Adrenal gland (tissue), 12 donors: Measurements from ENCODE around the gene BICRAL. TPM values are rescaled to one million over a fixed set of nuclear protein-coding genes. Genes with fewer than 3 reads are reported as not detected.

ENCODE experiments used
- DNase-seq, 7 donors: peaks; one replicate each; pipeline ENCODE4 v3.0.0-alpha.2; 2019 to 2020
- H3K27ac ChIP-seq, 5 donors: fragments of 200-600 bp; sonication (generic) in 4 of 5; 1 replicate in 3 of 5; 2 replicates in 2 of 5; pipeline versions ENCODE4 v1.5.1 to v1.8.0; 2016 to 2020; ENCODE audit warnings: mild to moderate bottlenecking in 1 of 5
- H3K27me3 ChIP-seq: fragments of 200-600 bp; 2 replicates; pipeline ENCODE4 v1.8.0; 2021
- H3K36me3 ChIP-seq, 2 donors: fragments of 200-600 bp; replicated peaks in 1 of 2; 1 replicate in 1 of 2; 2 replicates in 1 of 2; pipeline versions ENCODE4 v1.5.1 to v1.8.0; 2018 to 2022
- H3K4me1 ChIP-seq, 2 donors: fragments of 200-600 bp; replicated peaks in 1 of 2; 1 replicate in 1 of 2; 2 replicates in 1 of 2; pipeline versions ENCODE4 v1.5.1 to v1.8.0; 2018 to 2021
- H3K4me3 ChIP-seq, 4 donors: fragments of 200-600 bp; sonication (generic) in 3 of 4; one replicate each; pipeline ENCODE4 v1.5.1; 2016 to 2018
- H3K9me3 ChIP-seq, 3 donors: fragments of 200-600 bp; sonication (generic) in 1 of 3; replicated peaks in 1 of 3; 1 replicate in 2 of 3; 2 replicates in 1 of 3; pipeline versions ENCODE4 v1.5.1 to v1.8.0; 2016 to 2021
- POLR2A ChIP-seq, 2 donors: fragments of 450-650 bp; IDR thresholded peaks; one replicate each; pipeline ENCODE4 v1.6.1; 2017; ENCODE audit warnings: antibody characterized with exemption in 2 of 2, mild to moderate bottlenecking in 2 of 2, moderate library complexity in 1 of 2
- WGBS, 4 donors: extraction: QIAGEN DNeasy Blood & Tissue Kit in 2 of 4; methylation state at CpG; one replicate each; pipeline versions ENCODE4 v1.1.5 to v1.1.7; 2013 to 2017; 5-methylcytosine and 5-hydroxymethylcytosine counted together
- intact Hi-C, 2 donors: fragments of 100-400 bp; cut with DNase I; formaldehyde crosslinking; loops; one replicate each; pipeline versions ENCODE4 v1.14.1 to v1.15.0; 2022 to 2023
- polyA plus RNA-seq, 3 donors: library from polyadenylated mRNA; stranded (reverse); fragments of 200-250 nt in 2 of 3; fragments of 350-450 nt in 1 of 3; fragmentation: Illumina TruSeq in 1 of 3; extraction: RNeasy Lipid Tissue Mini Kit (QIAGEN cat#74804) in 1 of 3; gene quantifications; one replicate each; pipeline ENCODE4 v1.2.3, GENCODE V29; 2013 to 2014
- total RNA-seq, 9 donors: library from RNA; depleted of rRNA in 4 of 9; stranded (reverse); fragments of >200 nt in 4 of 9; fragments of 120-200 nt in 1 of 9; fragmentation: NEBNext Ultra II Directional in 1 of 9; extraction: Animal tissue kit (Norgen Biotek cat#: 25700) in 1 of 9; gene quantifications; one replicate each; pipeline versions ENCODE4 v1.1.0 to v1.2.4, GENCODE V29; 2013 to 2023
- TF ChIP-seq, protein P1 (sequence below), 6 experiments: fragments of 450-650 bp in 4 of 6; fragments of 200-600 bp in 2 of 6; sonication (generic) in 1 of 6; IDR thresholded peaks; 1 replicate in 5 of 6; 2 replicates in 1 of 6; pipeline versions ENCODE4 v1.5.1 to v1.8.0; 2016 to 2021; ENCODE audit warnings: antibody characterized with exemption in 6 of 6, mild to moderate bottlenecking in 2 of 6, moderate library complexity in 1 of 6
- donor health status: healthy with polysubstance abuse.
- donor health status: Bipolar disorder and iron deficiency.
- donor health status: DM: yes; HTN: yes; CAD: no.
- donor health status: DM: no; HTN: no; CAD: no.
- donor health status: DM: no; HTN: no; CAD: no.
- donor health status: DM: yes; HTN: yes; CAD: no.

Gene BICRAL
- total and polyA plus RNA-seq, 12 donors = 2.8 to 16.1 (median 9.0) TPM

DNA sequence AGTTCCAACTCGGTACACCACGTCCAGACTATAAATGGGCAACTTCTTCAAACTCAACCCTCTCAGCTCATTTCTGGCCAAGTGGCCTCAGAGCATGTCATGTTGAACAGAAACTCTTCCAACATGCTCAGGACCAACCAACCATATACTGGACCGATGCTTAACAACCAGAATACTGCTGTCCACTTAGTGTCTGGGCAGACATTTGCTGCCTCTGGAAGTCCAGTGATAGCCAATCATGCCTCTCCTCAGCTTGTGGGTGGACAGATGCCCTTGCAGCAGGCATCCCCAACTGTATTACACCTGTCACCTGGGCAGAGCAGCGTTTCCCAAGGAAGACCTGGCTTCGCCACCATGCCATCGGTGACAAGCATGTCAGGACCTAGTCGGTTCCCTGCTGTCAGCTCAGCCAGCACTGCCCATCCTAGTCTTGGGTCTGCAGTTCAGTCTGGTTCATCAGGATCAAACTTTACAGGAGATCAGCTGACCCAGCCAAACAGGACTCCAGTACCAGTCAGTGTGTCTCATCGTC, 47.8 kb downstream of the BICRAL start:
- 95 to 97% (median 96%) methylated on average over 7 to 8 of the region's 8 CpGs for WGBS, 4 donors
- H3K4me1 ChIP-seq = no peaks in the 10 kb centered on the region
- intact Hi-C loops = no loop called here
- no peak overlapping the region for H3K27ac ChIP-seq
- TF ChIP-seq POLR2A (IDR thresholded peaks at IDR 0.05) = no peak
- TF ChIP-seq, protein P1, sequence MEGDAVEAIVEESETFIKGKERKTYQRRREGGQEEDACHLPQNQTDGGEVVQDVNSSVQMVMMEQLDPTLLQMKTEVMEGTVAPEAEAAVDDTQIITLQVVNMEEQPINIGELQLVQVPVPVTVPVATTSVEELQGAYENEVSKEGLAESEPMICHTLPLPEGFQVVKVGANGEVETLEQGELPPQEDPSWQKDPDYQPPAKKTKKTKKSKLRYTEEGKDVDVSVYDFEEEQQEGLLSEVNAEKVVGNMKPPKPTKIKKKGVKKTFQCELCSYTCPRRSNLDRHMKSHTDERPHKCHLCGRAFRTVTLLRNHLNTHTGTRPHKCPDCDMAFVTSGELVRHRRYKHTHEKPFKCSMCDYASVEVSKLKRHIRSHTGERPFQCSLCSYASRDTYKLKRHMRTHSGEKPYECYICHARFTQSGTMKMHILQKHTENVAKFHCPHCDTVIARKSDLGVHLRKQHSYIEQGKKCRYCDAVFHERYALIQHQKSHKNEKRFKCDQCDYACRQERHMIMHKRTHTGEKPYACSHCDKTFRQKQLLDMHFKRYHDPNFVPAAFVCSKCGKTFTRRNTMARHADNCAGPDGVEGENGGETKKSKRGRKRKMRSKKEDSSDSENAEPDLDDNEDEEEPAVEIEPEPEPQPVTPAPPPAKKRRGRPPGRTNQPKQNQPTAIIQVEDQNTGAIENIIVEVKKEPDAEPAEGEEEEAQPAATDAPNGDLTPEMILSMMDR (IDR thresholded peaks at IDR 0.05) = no peak
- no peak for DNase-seq
- no peaks in the 10 kb centered on the region for H3K27me3 ChIP-seq
- no peaks in the 10 kb centered on the region for H3K9me3 ChIP-seq
- peaks cover 0 to 41% of the 10 kb centered on the region in 2 donors for H3K36me3 ChIP-seq
- no peak overlapping the region for H3K4me3 ChIP-seq

DNA sequence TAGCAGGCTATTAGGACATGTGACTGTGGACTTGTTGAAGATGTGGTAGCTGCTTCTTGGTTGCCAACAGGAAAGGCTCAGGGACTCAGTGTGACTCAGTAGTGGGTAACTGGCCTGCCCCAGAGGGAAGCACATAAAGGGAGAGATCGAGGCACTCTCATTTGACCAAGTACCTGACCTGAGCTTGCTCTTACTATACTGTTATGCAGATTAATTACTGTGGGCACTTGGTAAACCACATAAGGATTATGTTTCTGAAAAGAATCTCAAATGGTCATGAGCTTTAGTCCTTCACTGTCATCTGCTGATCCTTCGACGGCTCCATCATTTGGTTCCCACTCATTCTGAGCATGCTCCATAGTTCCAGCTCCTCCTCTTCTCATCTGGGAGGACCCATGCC, 49.4 kb downstream of the BICRAL start:
- intact Hi-C loops = no loop called here
- H3K36me3 ChIP-seq = peaks cover 0 to 38% of the 10 kb centered on the region in 2 donors
- no peak overlapping the region for H3K27ac ChIP-seq
- no peaks in the 10 kb centered on the region for H3K4me1 ChIP-seq
- no peak for DNase-seq
- no peaks in the 10 kb centered on the region for H3K9me3 ChIP-seq
- H3K27me3 ChIP-seq = no peaks in the 10 kb centered on the region
- H3K4me3 ChIP-seq = no peak overlapping the region
- WGBS, 4 donors = 84 to 94% (median 91%) methylated on average over 3 of the region's 3 CpGs
- TF ChIP-seq, protein P1 (IDR thresholded peaks at IDR 0.05) = no peak
- no peak for TF ChIP-seq POLR2A (IDR thresholded peaks at IDR 0.05)

DNA sequence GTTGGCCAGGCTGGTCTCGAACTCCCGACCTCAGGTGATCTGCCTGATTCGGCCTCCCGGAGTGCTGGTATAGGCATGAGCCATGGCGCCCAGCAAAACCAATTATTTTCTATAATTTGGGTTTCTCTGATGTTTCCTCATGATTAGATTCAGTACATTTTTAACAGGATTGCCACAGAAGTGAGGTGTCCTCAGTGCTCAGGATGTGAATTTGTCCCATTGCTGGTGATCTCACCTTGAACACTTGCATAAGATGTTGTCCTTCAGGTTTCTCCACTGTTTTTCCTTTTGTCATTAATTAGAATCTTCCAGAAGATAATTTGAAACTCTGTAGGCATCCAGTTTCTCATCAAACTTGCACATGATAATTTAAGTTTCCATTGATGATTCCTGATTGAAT, 52.2 kb downstream of the BICRAL start:
- H3K27me3 ChIP-seq = no peaks in the 10 kb centered on the region
- H3K9me3 ChIP-seq = no peaks in the 10 kb centered on the region
- intact Hi-C loops = no loop called here
- TF ChIP-seq, protein P1 (IDR thresholded peaks at IDR 0.05) = no peak
- no peak for TF ChIP-seq POLR2A (IDR thresholded peaks at IDR 0.05)
- H3K36me3 ChIP-seq = peaks cover 0 to 26% of the 10 kb centered on the region in 2 donors
- DNase-seq = no peak
- no peaks in the 10 kb centered on the region for H3K4me1 ChIP-seq
- H3K4me3 ChIP-seq = no peak overlapping the region
- H3K27ac ChIP-seq = no peak overlapping the region
- 92 to 98% (median 96%) methylated on average over 5 of the region's 5 CpGs for WGBS, 4 donors

DNA sequence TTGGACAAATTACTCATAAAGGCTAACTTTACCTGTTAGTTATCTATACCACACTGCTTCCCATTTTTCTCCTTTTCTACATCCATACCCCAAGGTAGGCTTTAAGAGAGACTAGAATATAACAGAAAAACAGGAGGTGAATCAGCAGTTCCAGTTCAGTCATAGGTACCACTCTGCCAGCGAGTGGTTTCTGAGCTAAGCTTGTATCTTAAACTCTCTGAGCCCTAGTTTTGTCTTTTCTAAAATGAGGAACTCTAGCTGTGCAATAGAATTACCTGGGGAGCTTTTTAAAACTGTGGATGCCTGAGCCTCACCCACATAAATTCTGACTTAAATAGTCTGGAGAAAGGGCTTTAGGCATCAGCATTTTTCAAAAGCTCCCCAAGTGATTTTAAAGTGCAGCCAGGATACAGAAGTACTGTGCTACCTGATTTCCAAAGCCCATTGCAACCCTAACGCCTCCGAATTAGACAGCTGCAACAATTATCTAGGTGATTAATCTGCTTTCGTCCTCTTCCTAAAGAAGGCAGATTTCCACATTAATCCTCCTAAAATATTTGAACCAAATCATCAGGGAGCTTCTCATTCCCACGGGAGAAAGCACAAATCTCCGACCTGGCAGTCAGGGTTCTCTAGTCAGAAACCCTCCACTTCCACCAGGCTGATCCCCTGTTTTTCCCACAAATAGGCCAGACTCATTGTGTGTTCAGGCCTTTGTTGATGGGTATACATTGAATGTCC, 60.2 kb downstream of the BICRAL start:
- H3K4me1 ChIP-seq = no peaks in the 10 kb centered on the region
- TF ChIP-seq, protein P1 (IDR thresholded peaks at IDR 0.05) = no peak
- TF ChIP-seq POLR2A (IDR thresholded peaks at IDR 0.05) = no peak
- intact Hi-C loops = no loop called here
- WGBS, 4 donors = 80 to 92% (median 82%) methylated on average over 6 of the region's 6 CpGs
- H3K27me3 ChIP-seq = no peaks in the 10 kb centered on the region
- no peak overlapping the region for H3K27ac ChIP-seq
- no peaks in the 10 kb centered on the region for H3K9me3 ChIP-seq
- no peak overlapping the region for H3K4me3 ChIP-seq
- peak in 1 of 7 donors; percentile 13 for DNase-seq
- peaks cover 0 to 6% of the 10 kb centered on the region in 2 donors for H3K36me3 ChIP-seq
